ENCODE data around the gene LTBP1.

GRCh38 chr2:33313039-33313438 is 366.3 kb downstream of the LTBP1 start:
- TF ChIP-seq ZNF383 (CRISPR knock-in tag; IDR thresholded peaks at IDR 0.05; ENCODE audit: borderline replicate concordance) (no peak), EP300 (IDR thresholded peaks at IDR 0.05; ENCODE audit: low read depth in 2 of 2, low read length in 2 of 2) (no peak), EP300 (CRISPR knock-in tag; IDR thresholded peaks at IDR 0.05; ENCODE audit: borderline replicate concordance) (no peak), CTCF (CRISPR knock-in tag; IDR thresholded peaks at IDR 0.05) (no peak), REST (IDR thresholded peaks at IDR 0.05; ENCODE audit: borderline replicate concordance in 1 of 2, low read depth in 1 of 2, low read length in 2 of 2) (no peak), MAX (IDR thresholded peaks at IDR 0.05) (no peak), RNF2 (conservative IDR thresholded peaks at IDR 0.05; ENCODE audit: low read depth) (no peak), AFF4 (CRISPR knock-in tag; IDR thresholded peaks at IDR 0.05) (no peak), ZFX (CRISPR knock-in tag; IDR thresholded peaks at IDR 0.05; ENCODE audit: low read depth) (no peak), YY1 (IDR thresholded peaks at IDR 0.05; ENCODE audit: insufficient read depth, insufficient replicate concordance, low read depth, low read length) (no peak), AHR (CRISPR knock-in tag; IDR thresholded peaks at IDR 0.05) (no peak)

Measured in HepG2 (cell line).